Stromal cell of bone marrow (primary cell): ENCODE results near the gene KRI1.
"Not testable (repeated sequence)": the region's sequence is repeated elsewhere in the genome, so short reads cannot be mapped to it uniquely, and the experiment has no call there.

Source experiments
- DNase-seq: peaks from one replicate; pipeline ENCODE4 v3.0.0-alpha.2; 2012; ENCODE audit warnings: low read depth

Gene KRI1

GRCh38 chr19:10575011-10575716 is 9.4 kb upstream of the KRI1 start:
- no peak for DNase-seq

GRCh38 chr19:10574462-10574861 is 8.7 kb upstream of the KRI1 start:
- DNase-seq: no peak

DNA sequence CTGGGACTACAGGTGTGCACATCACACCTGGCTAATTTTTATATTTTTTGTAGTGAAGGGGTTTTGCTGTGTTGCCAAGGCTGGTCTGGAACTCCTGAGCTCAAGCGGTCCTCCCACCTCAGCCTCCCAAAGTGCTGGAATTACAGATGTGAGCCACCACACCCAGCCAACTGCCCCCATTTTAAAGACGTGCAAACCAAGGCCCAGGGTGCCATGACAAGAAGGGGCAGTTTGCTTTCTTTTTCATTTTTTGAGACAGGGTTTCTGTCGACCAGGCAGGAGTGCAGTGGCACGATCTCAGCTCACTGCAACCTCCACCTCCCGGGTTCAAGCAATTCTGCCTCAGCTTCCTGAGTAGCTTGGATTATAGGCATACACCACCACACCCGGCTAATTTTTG is 8.0 kb upstream of the KRI1 start:
- DNase-seq: not testable (repeated sequence)

DNA sequence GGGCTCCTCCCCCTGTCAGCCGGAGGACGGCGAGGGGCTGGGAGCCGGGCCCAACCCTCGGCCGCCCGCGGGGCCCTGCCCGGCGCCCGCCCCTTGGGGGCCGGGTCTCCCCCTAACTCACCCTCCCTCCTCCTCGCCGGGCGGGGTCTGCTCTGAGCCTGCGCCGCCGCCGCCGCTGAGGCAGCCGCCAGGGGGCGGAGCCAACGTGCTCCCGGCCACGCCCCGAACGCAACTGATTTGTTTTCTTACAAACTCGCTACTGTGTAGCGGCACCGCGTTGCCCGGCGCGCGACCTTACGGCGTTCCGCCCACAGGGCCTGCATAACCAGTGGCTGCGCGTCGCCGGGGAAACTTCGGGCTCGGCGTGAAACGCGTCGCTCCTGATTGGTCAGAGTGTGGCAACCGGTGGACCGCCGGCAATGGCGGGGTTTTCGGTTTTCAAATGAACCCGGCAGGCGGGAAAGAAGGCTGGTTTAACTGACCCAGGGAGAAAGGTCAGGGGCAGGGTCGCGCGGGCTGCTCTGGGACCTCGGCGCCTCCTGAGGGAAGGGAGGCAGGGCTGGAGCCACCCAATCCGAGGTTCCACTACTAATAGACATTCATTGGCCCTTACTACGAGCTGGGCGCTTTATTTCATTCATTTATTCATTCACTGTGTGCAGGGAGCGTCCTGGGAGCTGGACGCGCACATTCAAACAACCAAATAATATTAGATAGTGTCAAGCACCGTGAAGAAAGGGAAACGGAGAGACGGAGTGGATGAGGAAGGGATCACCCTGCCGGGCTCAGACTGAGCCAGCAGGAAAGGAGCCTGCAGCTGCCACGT is 3.2 kb upstream of the KRI1 start, which contains the start of gene CDKN2D:
TSS of gene CDKN2D (minus strand) at position 154 of the 826 bp plus-strand sequence. CDS start 326 bp downstream, outside the sequence.
- peak; percentile 99 for DNase-seq

GRCh38 chr19:10568062-10568825 is 2.4 kb upstream of the KRI1 start:
- DNase-seq: no peak

GRCh38 chr19:10567656-10568055 is 1.8 kb upstream of the KRI1 start:
- DNase-seq: no peak

DNA sequence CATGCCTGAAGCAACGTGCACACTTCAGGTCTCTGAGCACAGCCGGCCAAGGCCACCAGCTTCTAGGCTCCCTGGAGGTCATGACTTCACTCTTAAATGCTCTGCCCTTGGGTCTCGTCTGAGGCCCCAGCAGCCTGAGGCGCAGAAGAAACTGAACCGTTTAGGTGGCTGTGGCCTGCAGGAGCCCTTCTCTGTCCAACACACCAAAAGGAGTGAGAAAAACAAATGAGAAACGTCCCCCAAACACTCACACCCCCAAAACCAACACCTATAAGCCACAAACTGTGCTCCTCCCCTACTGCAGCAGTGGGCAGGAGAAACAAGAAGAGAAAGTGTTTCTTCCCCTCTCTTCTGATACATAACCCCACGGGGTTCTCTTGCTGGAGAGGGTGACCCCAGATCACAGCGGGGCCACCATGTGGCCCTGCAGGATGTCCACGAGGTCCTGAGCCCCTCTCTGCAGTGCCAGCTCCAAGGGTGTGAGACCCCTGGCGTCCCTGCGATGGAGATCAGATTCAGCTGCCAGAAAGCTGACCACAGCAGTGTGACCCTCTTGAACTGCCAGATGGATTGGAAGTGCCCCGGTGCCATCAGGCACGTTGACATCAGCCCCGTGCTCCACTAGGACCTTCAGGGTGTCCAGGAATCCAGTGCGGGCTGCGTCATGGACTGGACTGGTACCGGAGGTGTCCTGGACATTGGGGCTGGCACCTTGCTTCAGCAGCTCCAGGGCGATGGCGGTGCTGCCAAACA is 1.0 kb upstream of the KRI1 start:
- DNase-seq: no peak

DNA sequence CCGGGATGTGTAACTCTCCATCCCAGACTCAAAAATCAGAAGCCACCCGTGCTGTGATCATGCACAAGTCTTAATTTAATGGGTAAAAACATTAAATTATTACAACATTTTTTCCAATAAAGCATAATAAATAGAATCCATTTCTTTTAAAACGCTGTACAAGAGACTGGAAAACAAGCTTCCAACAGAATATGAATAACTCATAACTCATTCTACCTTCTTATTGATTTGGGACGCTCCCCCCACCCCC is 523 bp upstream of the KRI1 start:
- DNase-seq: no peak

- no peak for DNase-seq
Measured at GRCh38 chr19:10565028-10565566, 713 bp downstream of the KRI1 start.

GRCh38 chr19:10562609-10563008 is 3.2 kb downstream of the KRI1 start:
- DNase-seq: no peak

- no peak for DNase-seq
Measured at GRCh38 chr19:10560154-10560553, 5.7 kb downstream of the KRI1 start.

DNA sequence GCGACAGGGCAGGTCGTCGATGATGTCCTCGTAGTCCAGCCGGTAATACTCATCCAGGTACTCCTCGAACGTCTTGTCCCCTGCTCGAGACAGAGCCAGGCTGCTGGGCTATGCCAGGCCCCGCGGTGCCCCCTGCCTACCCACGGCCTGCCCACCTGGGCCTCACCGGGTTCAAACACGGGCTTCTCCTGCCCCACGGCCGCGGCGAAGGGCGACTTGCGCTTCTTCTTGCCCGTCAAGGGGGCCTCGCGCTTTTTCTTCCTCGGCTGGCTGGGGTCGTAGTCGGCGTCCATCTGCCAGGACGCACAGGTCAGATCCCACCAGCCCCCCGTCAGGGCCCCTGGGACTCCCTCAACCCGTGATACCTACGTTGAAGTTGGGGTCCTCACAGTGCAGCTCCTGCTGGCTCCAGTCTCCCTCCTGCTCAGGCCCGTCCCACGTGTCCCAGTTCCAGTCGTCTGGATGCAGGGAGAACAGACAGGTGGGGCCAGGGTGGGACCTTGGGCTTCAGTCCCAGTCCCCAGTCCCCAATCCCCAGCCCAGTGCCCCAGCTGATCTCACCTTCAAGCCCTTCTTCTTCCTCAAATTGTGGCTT is 8.1 kb downstream of the KRI1 start:
- DNase-seq: no peak

DNA sequence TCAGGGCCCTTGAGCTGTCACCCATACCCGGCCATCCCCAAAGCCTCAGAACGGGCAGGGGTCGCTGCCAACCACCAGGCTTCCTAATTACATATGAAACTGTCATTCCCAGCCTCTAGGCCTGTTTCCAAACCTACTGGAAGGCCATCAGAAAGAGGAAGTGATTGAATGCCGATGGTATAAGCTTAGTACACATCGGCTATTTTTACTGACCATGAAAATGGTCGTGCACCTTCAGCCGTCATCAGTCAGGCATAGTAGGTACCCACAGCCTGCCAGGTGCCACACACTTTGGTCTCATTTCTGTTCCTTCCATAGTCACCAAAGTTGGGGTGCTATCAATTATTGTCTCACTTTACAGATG is 10.2 kb downstream of the KRI1 start:
- DNase-seq: no peak

- no peak for DNase-seq
Measured at GRCh38 chr19:10554760-10555609, 10.8 kb downstream of the KRI1 start.

DNA sequence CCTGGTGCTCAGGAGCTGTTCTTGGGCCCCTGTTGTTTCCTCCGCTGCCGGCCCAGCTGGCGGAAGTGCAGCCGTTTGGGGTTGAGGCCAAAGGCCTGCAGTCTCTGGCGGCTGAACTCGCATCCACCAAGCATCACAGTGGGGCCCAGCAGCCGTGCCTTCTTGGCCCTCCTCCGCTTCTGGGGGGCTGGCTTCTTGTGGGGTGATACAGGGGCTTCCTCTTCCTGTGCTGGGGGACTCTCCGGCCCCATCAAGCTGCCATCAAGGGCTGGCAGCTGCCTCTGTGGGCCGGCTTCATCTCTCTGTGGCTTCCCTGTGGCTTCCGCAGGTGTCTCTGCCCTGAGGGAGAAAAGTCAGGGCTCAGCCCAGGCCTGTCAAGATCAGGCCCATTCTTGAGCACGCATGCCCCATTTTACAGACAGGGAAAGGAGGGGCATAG is 11.8 kb downstream of the KRI1 start:
- DNase-seq: no peak

DNA sequence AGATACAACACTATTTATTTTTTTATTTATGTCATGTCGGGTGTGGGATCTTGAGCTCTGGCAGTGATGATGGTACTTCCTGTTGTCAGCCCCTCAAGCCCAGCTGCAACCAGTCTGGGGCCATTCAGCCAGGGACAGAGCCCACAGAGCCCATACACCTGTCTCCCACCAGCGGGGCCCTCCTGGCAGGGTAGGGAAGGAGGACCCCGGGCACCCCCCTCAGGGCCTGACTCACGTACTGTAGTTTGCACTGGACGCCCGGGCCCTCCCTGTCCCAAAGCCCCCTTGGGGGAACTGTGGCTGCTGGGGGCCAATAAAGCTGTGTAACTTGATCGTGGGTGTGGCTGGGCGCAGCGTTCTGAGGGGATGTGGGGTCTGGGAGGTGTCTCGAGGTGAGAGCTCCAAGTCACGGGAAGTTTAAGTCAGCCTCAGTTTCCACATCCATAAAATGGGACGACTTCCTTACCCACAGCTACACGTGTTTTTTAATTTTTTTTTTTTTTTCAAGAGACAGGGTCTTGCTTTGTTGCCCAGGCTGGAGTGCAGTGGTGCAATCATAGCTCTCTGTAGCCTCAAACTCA is 12.6 kb downstream of the KRI1 start:
- DNase-seq: no peak

DNA sequence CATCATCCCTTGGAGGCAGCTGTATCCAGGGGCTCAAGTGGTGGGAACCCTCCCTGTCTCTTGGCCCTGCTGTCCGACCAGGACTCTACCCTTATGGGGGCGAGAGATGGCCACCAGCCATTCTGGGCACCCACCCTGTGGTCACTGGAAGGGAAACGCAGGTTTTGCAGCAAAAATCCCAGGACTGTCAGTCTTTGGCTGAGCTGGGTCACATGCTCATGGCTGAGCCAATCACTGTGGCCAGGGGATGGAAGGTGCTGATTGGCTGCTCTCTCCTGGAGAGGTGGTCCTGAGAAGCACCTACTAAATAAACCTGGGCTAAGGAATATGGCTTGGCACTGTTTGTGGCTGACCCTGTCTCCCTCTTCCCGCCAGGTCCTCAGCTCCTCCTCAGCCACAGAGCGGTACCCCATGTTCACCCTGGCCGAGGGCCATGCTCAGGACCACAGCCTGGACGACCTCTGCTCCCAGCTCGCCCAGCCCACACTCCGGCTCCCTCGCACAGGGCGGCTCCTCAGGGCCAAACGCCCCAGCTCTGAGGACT is 13.2 kb downstream of the KRI1 start:
- no peak for DNase-seq

GRCh38 chr19:10551698-10552301 is 14.0 kb downstream of the KRI1 start:
- DNase-seq: no peak

GRCh38 chr19:10551006-10551405 is 14.8 kb downstream of the KRI1 start:
- not testable (repeated sequence) for DNase-seq
